Measurements from ENCODE around the gene CLASRP.
A peak's percentile ranks its signal among the peaks of the same experiment; 100 is the strongest.

The CLASRP gene

GRCh38 chr19:45063851-45064801, 25.3 kb downstream of the CLASRP start:
- no peak for DNase-seq

GRCh38 chr19:45066921-45067661, 28.2 kb downstream of the CLASRP start:
- no peak for DNase-seq

GRCh38 chr19:45068041-45068440, 29.2 kb downstream of the CLASRP start:
- no peak for DNase-seq

- DNase-seq, result no peak
Measured at GRCh38 chr19:45069056-45069455, 30.2 kb downstream of the CLASRP start.

- DNase-seq, result no peak
Measured at GRCh38 chr19:45070214-45070613, 31.4 kb downstream of the CLASRP start.

GRCh38 chr19:45070861-45071544, 32.2 kb downstream of the CLASRP start:
- DNase-seq, result no peak

- DNase-seq, result no peak
Measured at GRCh38 chr19:45071545-45071938, 32.7 kb downstream of the CLASRP start.

GRCh38 chr19:45071969-45072790, 33.3 kb downstream of the CLASRP start:
- no peak for DNase-seq

- no peak for DNase-seq
Measured at GRCh38 chr19:45074744-45075300, 36.0 kb downstream of the CLASRP start.

GRCh38 chr19:45075301-45076028, 36.6 kb downstream of the CLASRP start:
- DNase-seq, result no peak

- peak; percentile 28 for DNase-seq
Measured at GRCh38 chr19:45076029-45076850, 37.4 kb downstream of the CLASRP start, which contains the start of gene ZNF296. ZNF296 (minus strand) TSS chr19:45076478; CDS start chr19:45076373, 105 bp downstream.

- DNase-seq, result no peak
Measured at GRCh38 chr19:45076851-45077730, 38.2 kb downstream of the CLASRP start.

- DNase-seq, result no peak
Measured at GRCh38 chr19:45078390-45079062, 39.7 kb downstream of the CLASRP start.

GRCh38 chr19:45079063-45079910, 40.4 kb downstream of the CLASRP start, which contains the start of gene GEMIN7:
GEMIN7 (plus strand) TSS chr19:45079260; CDS start chr19:45090115, 10,855 bp downstream.
- peak; percentile 31 for DNase-seq

- DNase-seq, result no peak
Measured at GRCh38 chr19:45079911-45080370, 41.1 kb downstream of the CLASRP start.

- no peak for DNase-seq
Measured at GRCh38 chr19:45082170-45082569, 43.3 kb downstream of the CLASRP start.

GRCh38 chr19:45086480-45086879, 47.6 kb downstream of the CLASRP start:
- DNase-seq, result no peak
